Dorsolateral prefrontal cortex (tissue), 118 donors: Measurements from ENCODE around the gene SYCP3. TPM values are rescaled to one million over a fixed set of nuclear protein-coding genes. Genes with fewer than 3 reads are reported as not detected.

Experiments
- total RNA-seq, 120 experiments: library from RNA; stranded (reverse); gene quantifications; one replicate each; pipeline versions ENCODE4 v1.2.3 to v1.2.4, GENCODE V29; 2022

The SYCP3 gene
- total RNA-seq, 120 experiments from 2014 or later: 0.12 to 2.7 (median 0.52) TPM; not detected in 15

Other genes starting within 250 kb of the SYCP3 start
- 10 to 100 TPM; 13.8 to 84.0 (median 38.6) TPM for gene MYBPC1, start 144.5 kb downstream of the SYCP3 start, total RNA-seq
- 100 to 1,000 TPM in 8 of 120 experiments, 10 to 100 TPM in 112; 43.8 to 129 (median 68.8) TPM for gene CHPT1, start 41.8 kb downstream of the SYCP3 start, total RNA-seq
- 100 to 1,000 TPM in 5 of 120 experiments, 10 to 100 TPM in 115; 43.8 to 111 (median 81.7) TPM for gene GNPTAB, start 91.5 kb upstream of the SYCP3 start, total RNA-seq
- 1 to 10 TPM; 1.5 to 7.6 (median 3.3) TPM for gene DRAM1, start 138.1 kb upstream of the SYCP3 start, total RNA-seq